ENCODE measurements around the gene FUT8. TPM values are rescaled to one million over a fixed set of nuclear protein-coding genes. Genes with fewer than 3 reads are reported as not detected.

FUT8 gene
- total RNA-seq, 2 donors from 2014 or later = 49.6 to 59.8 TPM

GRCh38 chr14:65487783-65488494, 75.4 kb downstream of the FUT8 start:
- Mint-ChIP-seq H3K4me3 (no peak overlapping the region), H3K27me3 (ENCODE audit: low read depth) (no peaks in the 10 kb centered on the region), H3K36me3 (ENCODE audit: insufficient read depth in 2 of 2) (peaks cover 5 to 9% of the 10 kb centered on the region in 2 donors), H3K4me1 (ENCODE audit: low read depth) (peaks cover 23% of the 10 kb centered on the region), H3K9me3 (no peaks in the 10 kb centered on the region), H3K27ac (no peak overlapping the region)
- ATAC-seq (replicated peaks in 1 of 2) = peak in 1 of 2 donors; percentile 30
- no peak for DNase-seq

DNA sequence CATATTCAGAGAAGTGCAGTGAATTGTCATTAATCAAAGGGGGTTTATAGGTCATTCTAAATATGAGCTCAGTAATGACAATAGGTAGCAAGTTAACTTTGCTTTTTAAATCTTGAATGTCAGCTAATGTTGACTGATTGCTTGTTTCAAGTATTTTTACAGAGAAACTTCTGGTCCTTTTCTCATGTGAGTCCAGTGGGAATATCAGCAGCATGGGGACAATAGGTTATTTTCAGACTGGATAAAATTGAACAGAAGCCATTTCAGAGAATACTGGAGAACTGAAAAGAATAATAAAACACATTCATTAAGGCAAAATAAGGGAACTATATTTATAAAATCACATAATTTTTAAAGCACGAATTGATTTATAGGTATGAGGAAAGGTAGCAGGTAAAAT, 78.7 kb downstream of the FUT8 start:
- DNase-seq (no peak), ATAC-seq (replicated peaks in 1 of 2) (no peak)
- H3K27me3 Mint-ChIP-seq (ENCODE audit: low read depth) = no peaks in the 10 kb centered on the region
- peaks cover 8 to 14% of the 10 kb centered on the region in 2 donors for H3K36me3 Mint-ChIP-seq (ENCODE audit: insufficient read depth in 2 of 2)
- H3K9me3 Mint-ChIP-seq = peaks cover 1 to 3% of the 10 kb centered on the region in 2 donors
- no peak overlapping the region for H3K27ac Mint-ChIP-seq
- H3K4me3 Mint-ChIP-seq = no peak overlapping the region
- H3K4me1 Mint-ChIP-seq (ENCODE audit: low read depth) = peaks cover 20% of the 10 kb centered on the region

GRCh38 chr14:65492266-65492665, 79.7 kb downstream of the FUT8 start:
- peaks cover 10 to 20% of the 10 kb centered on the region in 2 donors for H3K36me3 Mint-ChIP-seq (ENCODE audit: insufficient read depth in 2 of 2)
- no peak overlapping the region for H3K27ac Mint-ChIP-seq
- no peaks in the 10 kb centered on the region for H3K27me3 Mint-ChIP-seq (ENCODE audit: low read depth)
- H3K4me1 Mint-ChIP-seq (ENCODE audit: low read depth) = peaks cover 19% of the 10 kb centered on the region
- DNase-seq = no peak
- no peak for ATAC-seq (replicated peaks in 1 of 2)
- H3K4me3 Mint-ChIP-seq = no peak overlapping the region
- H3K9me3 Mint-ChIP-seq = peaks cover 4 to 8% of the 10 kb centered on the region in 2 donors

- Mint-ChIP-seq H3K27ac (no peak overlapping the region), H3K27me3 (ENCODE audit: low read depth) (no peaks in the 10 kb centered on the region), H3K4me3 (no peak overlapping the region), H3K36me3 (ENCODE audit: insufficient read depth in 2 of 2) (peaks cover 7 to 19% of the 10 kb centered on the region in 2 donors), H3K4me1 (ENCODE audit: low read depth) (peaks cover 18% of the 10 kb centered on the region), H3K9me3 (peaks cover 4 to 8% of the 10 kb centered on the region in 2 donors)
- ATAC-seq (replicated peaks in 1 of 2) (no peak), DNase-seq (no peak)
Measured at GRCh38 chr14:65495196-65495595, 82.7 kb downstream of the FUT8 start.

DNA sequence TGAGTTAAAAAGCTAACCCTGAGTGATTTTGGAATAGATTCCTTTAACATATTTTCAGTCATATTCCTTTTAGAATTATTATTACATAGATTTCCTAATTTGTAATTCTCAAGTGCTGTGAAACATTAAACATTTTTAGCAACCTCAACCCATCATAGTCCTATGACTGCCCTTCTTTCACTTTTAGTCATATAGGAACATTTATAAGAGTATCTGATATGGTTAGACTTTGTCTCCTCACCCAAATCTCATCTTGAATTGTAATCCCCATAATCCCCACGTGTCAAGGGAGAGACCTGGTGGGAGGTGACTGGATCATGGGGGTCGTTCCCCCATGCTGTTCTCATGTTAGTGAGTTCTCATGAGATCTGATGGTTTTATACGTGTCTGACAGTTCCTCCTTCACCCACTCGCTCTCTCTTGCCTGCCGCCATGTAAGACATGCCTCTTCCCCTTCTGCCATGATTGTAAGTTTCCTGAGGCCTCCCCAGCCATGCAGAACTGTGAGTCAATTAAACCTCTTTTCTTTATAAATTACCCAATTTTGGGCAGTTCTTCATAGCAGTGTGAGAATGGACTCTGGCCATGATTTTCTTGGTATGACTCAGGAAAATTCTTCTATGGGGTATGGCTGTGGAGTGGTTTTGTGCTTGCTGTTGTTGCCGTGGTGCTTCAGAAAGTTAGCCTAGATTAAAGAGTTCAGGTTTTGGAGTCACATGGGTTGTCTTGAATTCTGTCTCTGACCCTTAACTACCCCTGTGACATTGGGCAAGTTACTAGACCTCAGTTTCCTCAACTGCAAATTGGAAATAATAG, 83.9 kb downstream of the FUT8 start:
- Mint-ChIP-seq H3K36me3 (ENCODE audit: insufficient read depth in 2 of 2) (peaks cover 7 to 17% of the 10 kb centered on the region in 2 donors), H3K27me3 (ENCODE audit: low read depth) (no peaks in the 10 kb centered on the region), H3K4me1 (ENCODE audit: low read depth) (peaks cover 30% of the 10 kb centered on the region), H3K4me3 (no peak overlapping the region), H3K9me3 (peaks cover 4 to 8% of the 10 kb centered on the region in 2 donors), H3K27ac (no peak overlapping the region)
- DNase-seq (no peak), ATAC-seq (replicated peaks in 1 of 2) (no peak)

DNA sequence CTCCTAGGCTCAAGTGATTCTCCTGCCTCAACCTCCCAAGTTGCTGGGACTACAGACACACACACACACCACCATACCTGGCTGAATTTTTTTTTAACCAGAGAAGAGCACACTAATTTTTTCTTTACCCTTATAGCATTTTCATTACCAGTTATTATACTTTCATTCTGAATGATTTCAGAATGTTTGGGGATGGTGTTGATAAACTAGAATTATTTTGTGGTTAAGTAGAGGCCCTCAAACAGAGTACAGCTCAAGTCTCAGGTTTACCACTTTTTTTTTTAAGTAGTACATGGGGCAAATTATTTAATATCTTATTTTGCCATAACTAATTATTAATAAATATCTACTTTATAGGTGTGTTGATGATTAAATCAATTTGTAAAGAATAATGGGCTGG, 86.6 kb downstream of the FUT8 start:
- Mint-ChIP-seq H3K9me3 (peaks cover 4 to 8% of the 10 kb centered on the region in 2 donors), H3K36me3 (ENCODE audit: insufficient read depth in 2 of 2) (peaks cover 5 to 15% of the 10 kb centered on the region in 2 donors), H3K27ac (no peak overlapping the region), H3K27me3 (ENCODE audit: low read depth) (no peaks in the 10 kb centered on the region), H3K4me1 (ENCODE audit: low read depth) (peaks cover 49% of the 10 kb centered on the region), H3K4me3 (no peak overlapping the region)
- DNase-seq = no peak
- no peak for ATAC-seq (replicated peaks in 1 of 2)

- DNase-seq (no peak), ATAC-seq (replicated peaks in 1 of 2) (no peak)
- H3K4me1 Mint-ChIP-seq (ENCODE audit: low read depth) = peaks cover 49% of the 10 kb centered on the region
Measured at GRCh38 chr14:65500075-65500474, 87.5 kb downstream of the FUT8 start.

GRCh38 chr14:65501328-65501727, 88.8 kb downstream of the FUT8 start:
- H3K4me3 Mint-ChIP-seq = no peak overlapping the region
- peaks cover 2 to 5% of the 10 kb centered on the region in 2 donors for H3K9me3 Mint-ChIP-seq
- H3K4me1 Mint-ChIP-seq (ENCODE audit: low read depth) = peaks cover 47% of the 10 kb centered on the region
- peak overlapping the region; percentile 6 for H3K27ac Mint-ChIP-seq
- no peak for ATAC-seq (replicated peaks in 1 of 2)
- no peaks in the 10 kb centered on the region for H3K27me3 Mint-ChIP-seq (ENCODE audit: low read depth)
- H3K36me3 Mint-ChIP-seq (ENCODE audit: insufficient read depth in 2 of 2) = peaks cover 2 to 8% of the 10 kb centered on the region in 2 donors
- DNase-seq = no peak

More at GRCh38 chr14:65500075-65500474, 87.5 kb downstream of the FUT8 start:
- H3K36me3 Mint-ChIP-seq (ENCODE audit: insufficient read depth in 2 of 2) = peaks cover 5 to 15% of the 10 kb centered on the region in 2 donors
- H3K4me3 Mint-ChIP-seq = no peak overlapping the region
- H3K27me3 Mint-ChIP-seq (ENCODE audit: low read depth) = no peaks in the 10 kb centered on the region
- H3K27ac Mint-ChIP-seq = no peak overlapping the region
- H3K9me3 Mint-ChIP-seq = peaks cover 4 to 8% of the 10 kb centered on the region in 2 donors

GRCh38 chr14:65502676-65503124, 90.2 kb downstream of the FUT8 start:
- no peak for DNase-seq
- Mint-ChIP-seq H3K9me3 (no peaks in the 10 kb centered on the region), H3K27me3 (ENCODE audit: low read depth) (no peaks in the 10 kb centered on the region), H3K27ac (no peak overlapping the region), H3K36me3 (ENCODE audit: insufficient read depth in 2 of 2) (peaks cover 4% of the 10 kb centered on the region in 2 donors), H3K4me1 (ENCODE audit: low read depth) (peaks cover 44% of the 10 kb centered on the region), H3K4me3 (peak overlapping the region in 1 of 2 donors; percentile 44)
- ATAC-seq (replicated peaks in 1 of 2) = peak; percentile 53 to 63

DNA sequence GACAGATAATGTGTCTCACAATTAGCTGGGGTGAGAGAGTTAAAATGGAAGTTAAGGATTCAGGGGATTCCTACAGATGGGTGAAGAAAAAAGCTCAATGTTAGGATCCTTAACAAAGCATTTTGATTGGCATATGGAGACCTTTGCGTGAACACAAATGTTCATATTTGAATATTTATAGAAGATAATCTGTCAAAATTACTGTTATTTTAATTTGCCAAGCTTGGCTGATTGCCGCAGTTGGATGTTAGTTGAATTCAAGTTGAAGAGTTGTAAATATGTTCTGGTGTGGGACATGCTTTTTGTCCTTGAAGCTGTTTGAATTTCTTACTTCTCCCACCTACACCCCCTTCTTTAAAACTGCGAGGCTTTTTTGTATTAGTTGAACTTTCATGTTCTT, 91.2 kb downstream of the FUT8 start:
- Mint-ChIP-seq H3K27me3 (ENCODE audit: low read depth) (no peaks in the 10 kb centered on the region), H3K9me3 (peaks cover 0 to under 1% of the 10 kb centered on the region in 2 donors), H3K4me1 (ENCODE audit: low read depth) (peaks cover 42% of the 10 kb centered on the region), H3K27ac (no peak overlapping the region), H3K36me3 (ENCODE audit: insufficient read depth in 2 of 2) (peaks cover 5% of the 10 kb centered on the region in 2 donors), H3K4me3 (no peak overlapping the region)
- no peak for DNase-seq
- ATAC-seq (replicated peaks in 1 of 2) = no peak

DNA sequence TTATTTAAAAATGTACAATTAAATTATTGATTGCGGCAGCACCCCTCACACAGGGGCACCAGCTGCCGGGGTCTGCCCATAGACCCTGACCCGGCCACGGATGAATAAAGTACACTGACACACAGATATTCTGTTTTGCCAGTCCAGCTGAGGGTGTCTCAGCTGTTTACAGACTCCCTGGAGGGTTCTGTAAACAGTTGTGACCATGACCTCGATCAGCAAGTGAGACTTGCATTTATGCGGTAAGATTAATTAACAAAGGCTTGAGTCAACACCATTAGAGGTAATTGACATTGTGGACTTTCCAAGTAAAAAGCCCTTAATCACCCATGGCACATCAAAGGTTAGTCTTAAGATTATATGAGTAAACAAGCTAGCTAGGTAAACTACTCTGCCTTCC, 94.3 kb downstream of the FUT8 start:
- peaks cover 37% of the 10 kb centered on the region for H3K4me1 Mint-ChIP-seq (ENCODE audit: low read depth)
- H3K27me3 Mint-ChIP-seq (ENCODE audit: low read depth) = no peaks in the 10 kb centered on the region
- no peak overlapping the region for H3K27ac Mint-ChIP-seq

DNA sequence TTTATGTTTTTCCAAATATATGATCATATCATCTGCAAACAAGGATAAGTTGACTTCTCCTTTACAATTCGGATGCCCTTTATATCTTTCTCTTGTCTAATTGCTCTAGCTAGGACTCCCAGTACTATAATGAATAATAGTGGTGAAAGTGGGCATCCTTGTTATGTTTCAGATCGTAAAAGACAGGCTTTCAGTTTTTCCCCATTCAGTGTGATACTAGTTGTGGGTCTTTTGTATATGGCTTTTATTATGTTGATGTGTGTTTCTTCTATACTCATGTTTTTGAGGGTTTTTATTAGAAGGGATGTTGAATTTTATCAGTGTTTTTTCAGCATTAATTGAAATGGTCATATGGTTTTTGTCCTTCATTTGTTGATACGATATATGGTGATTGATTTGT, 97.3 kb downstream of the FUT8 start:
- Mint-ChIP-seq H3K27me3 (ENCODE audit: low read depth) (no peaks in the 10 kb centered on the region), H3K4me3 (no peak overlapping the region), H3K4me1 (ENCODE audit: low read depth) (peaks cover 32% of the 10 kb centered on the region), H3K9me3 (peaks cover 3 to 4% of the 10 kb centered on the region in 2 donors), H3K36me3 (ENCODE audit: insufficient read depth in 2 of 2) (peaks cover 10 to 14% of the 10 kb centered on the region in 2 donors), H3K27ac (no peak overlapping the region)
- DNase-seq (no peak), ATAC-seq (replicated peaks in 1 of 2) (no peak)

More for the DNA sequence above, 94.3 kb downstream of the FUT8 start:
- no peak for ATAC-seq (replicated peaks in 1 of 2)
- Mint-ChIP-seq H3K4me3 (no peak overlapping the region), H3K36me3 (ENCODE audit: insufficient read depth in 2 of 2) (peaks cover 9 to 14% of the 10 kb centered on the region in 2 donors), H3K9me3 (peaks cover 3 to 4% of the 10 kb centered on the region in 2 donors)
- DNase-seq = no peak

DNA sequence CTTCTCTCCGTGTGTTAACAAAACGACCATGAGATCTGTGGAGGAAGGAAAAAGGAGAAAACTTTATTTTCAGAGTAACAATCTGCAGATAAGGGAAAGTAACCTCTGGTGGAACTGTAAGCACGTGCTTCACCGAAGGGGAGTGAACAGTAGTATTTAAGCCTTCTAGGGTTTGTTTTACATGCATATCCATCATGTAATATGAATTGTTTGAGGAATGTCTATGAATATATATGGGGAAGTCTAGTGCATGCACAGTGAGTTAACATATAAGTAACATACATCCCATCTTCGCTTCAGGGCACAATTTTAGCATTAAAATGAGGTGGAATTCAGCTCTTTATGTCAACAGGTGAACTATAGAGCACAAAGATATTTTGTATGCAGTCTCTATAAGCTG, 101.1 kb downstream of the FUT8 start:
- ATAC-seq (replicated peaks in 1 of 2) = no peak
- Mint-ChIP-seq H3K27ac (no peak overlapping the region), H3K4me3 (no peak overlapping the region), H3K9me3 (peaks cover 3 to 4% of the 10 kb centered on the region in 2 donors), H3K27me3 (ENCODE audit: low read depth) (no peaks in the 10 kb centered on the region), H3K4me1 (ENCODE audit: low read depth) (peaks cover 55% of the 10 kb centered on the region), H3K36me3 (ENCODE audit: insufficient read depth in 2 of 2) (peaks cover 5 to 10% of the 10 kb centered on the region in 2 donors)
- DNase-seq = no peak

All from activated T-cell treated with anti-CD3 and anti-CD28 coated beads, Interleukin-2, amount 50 U/mL, for 72 hours (primary cell).